Measurements from ENCODE around the gene CACNA1E.
"Not testable (repeated sequence)": the region's sequence is repeated elsewhere in the genome, so short reads cannot be mapped to it uniquely, and the experiment has no call there.

Gene CACNA1E

DNA sequence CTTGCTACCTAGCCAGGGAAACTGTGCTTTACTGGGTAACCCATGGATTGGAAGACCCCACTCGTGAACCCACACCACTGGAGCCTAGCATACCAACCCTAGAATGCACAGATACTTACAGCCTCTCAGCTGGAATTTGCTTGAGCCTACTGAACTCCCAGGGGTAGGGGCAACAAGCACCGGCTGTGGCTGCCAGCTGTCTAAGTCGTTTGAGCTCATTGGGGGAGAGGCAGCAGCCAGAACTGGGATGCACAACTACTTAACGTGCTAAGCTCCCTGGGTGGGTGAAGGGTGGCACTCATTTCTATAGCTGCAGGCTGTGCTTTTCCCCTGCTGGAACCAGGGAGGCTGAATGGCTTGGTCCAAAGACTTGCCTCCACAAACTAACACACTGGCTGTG lies 365.8 kb downstream of the CACNA1E start:
- H3K9me3 ChIP-seq (ENCODE audit: insufficient read depth, low read depth, low read length) = no peaks in the 10 kb centered on the region
- no peaks in the 10 kb centered on the region for H3K4me1 ChIP-seq (ENCODE audit: insufficient read depth, low read length)
- no peak overlapping the region for H3K27ac ChIP-seq (ENCODE audit: low read depth, low read length)
- 91% methylated on average over 4 of the region's 4 CpGs for WGBS
- H3K9ac ChIP-seq (ENCODE audit: low read depth, low read length) = no peak overlapping the region
- no peak overlapping the region for H3K4me3 ChIP-seq (ENCODE audit: low read length)
- no peaks in the 10 kb centered on the region for H3K36me3 ChIP-seq (ENCODE audit: insufficient read depth, low read length)
- no peaks in the 10 kb centered on the region for H3K27me3 ChIP-seq (ENCODE audit: insufficient read depth, low read length)

DNA sequence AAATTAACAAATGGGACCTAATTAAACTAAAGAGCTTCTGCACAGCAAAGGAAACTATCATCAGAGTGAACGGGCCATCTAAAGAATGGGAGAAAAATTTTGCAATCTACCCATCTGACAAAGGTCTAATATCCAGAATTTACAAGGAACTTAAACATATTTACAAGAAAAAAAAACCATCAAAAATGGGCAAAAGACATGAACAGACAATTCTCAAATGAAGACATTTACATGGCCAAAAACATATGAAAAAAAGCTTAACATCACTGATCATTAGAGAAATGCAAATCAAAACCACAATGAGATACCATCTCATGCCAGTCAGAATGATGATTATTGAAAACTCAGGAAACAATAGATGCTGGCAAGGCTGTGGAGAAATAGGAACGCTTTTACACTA lies 370.9 kb downstream of the CACNA1E start:
- H3K36me3 ChIP-seq (ENCODE audit: insufficient read depth, low read length); H3K9me3 ChIP-seq (ENCODE audit: insufficient read depth, low read depth, low read length); H3K27me3 ChIP-seq (ENCODE audit: insufficient read depth, low read length); H3K27ac ChIP-seq (ENCODE audit: low read depth, low read length); H3K4me1 ChIP-seq (ENCODE audit: insufficient read depth, low read length); H3K9ac ChIP-seq (ENCODE audit: low read depth, low read length); H3K4me3 ChIP-seq (ENCODE audit: low read length): not testable (repeated sequence)
- 94% methylated on average over 2 of the region's 2 CpGs for WGBS

DNA sequence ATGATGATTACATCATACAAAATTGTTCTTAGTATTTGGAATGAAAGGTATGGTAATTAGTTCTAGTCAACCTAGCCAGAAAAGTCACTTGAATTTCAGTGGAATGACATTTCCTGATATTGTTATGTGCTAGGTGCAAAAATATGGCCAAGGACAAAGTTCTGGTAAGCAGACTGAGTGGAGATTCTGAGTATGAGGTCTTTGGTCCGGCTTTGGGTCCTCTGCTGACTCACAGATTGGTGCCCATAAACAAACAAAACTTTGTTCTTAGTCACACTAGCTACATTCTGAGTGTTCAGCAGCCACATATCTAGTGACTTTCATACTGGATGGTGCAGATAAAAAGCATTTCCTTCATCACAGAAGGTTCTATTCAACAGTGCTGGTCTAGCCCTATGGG lies 372.1 kb downstream of the CACNA1E start:
- H3K27me3 ChIP-seq (ENCODE audit: insufficient read depth, low read length) = no peaks in the 10 kb centered on the region
- no peaks in the 10 kb centered on the region for H3K9me3 ChIP-seq (ENCODE audit: insufficient read depth, low read depth, low read length)
- H3K4me3 ChIP-seq (ENCODE audit: low read length) = no peak overlapping the region
- 64% methylated on average over 1 of the region's 1 CpG for WGBS
- no peaks in the 10 kb centered on the region for H3K36me3 ChIP-seq (ENCODE audit: insufficient read depth, low read length)
- H3K4me1 ChIP-seq (ENCODE audit: insufficient read depth, low read length) = no peaks in the 10 kb centered on the region
- H3K27ac ChIP-seq (ENCODE audit: low read depth, low read length) = no peak overlapping the region
- no peak overlapping the region for H3K9ac ChIP-seq (ENCODE audit: low read depth, low read length)
